Measurements from ENCODE around the gene LRP1.

LRP1 gene

GRCh38 chr12:57213763-57214397, 85.6 kb downstream of the LRP1 start:
- DNase-seq (ENCODE audit: low spot score in 2 of 2) = no peak
- H3K27me3 ChIP-seq (ENCODE audit: low read depth) = peaks cover 11% of the 10 kb centered on the region
- H3K9me3 ChIP-seq = no peaks in the 10 kb centered on the region
- H3K4me3 ChIP-seq = no peak overlapping the region
- in situ Hi-C loops (cut with MboI; ENCODE audit: low sequenced_read_pairs) = no loop called here
- peaks cover 14% of the 10 kb centered on the region for H3K4me1 ChIP-seq
- H3K36me3 ChIP-seq (replicated peaks) = peaks cover 4% of the 10 kb centered on the region; the same call in 1 of the 2 replicates

GRCh38 chr12:57214398-57214781, 86.1 kb downstream of the LRP1 start:
- Histone ChIP-seq H3K27me3 (ENCODE audit: low read depth) (peaks cover 11% of the 10 kb centered on the region), H3K4me3 (no peak overlapping the region), H3K36me3 (replicated peaks) (peaks cover 4% of the 10 kb centered on the region; the same call in 1 of the 2 replicates), H3K4me1 (peaks cover 14% of the 10 kb centered on the region), H3K9me3 (no peaks in the 10 kb centered on the region)
- in situ Hi-C loops (cut with MboI; ENCODE audit: low sequenced_read_pairs) = no loop called here
- DNase-seq (ENCODE audit: low spot score in 2 of 2) = peak; percentile 66 to 84

- Histone ChIP-seq H3K4me1 (peaks cover 14% of the 10 kb centered on the region), H3K9me3 (no peaks in the 10 kb centered on the region), H3K4me3 (no peak overlapping the region), H3K36me3 (replicated peaks) (peaks cover 4% of the 10 kb centered on the region; the same call in 1 of the 2 replicates), H3K27me3 (ENCODE audit: low read depth) (peaks cover 11% of the 10 kb centered on the region)
- in situ Hi-C loops (cut with MboI; ENCODE audit: low sequenced_read_pairs) = no loop called here
- DNase-seq (ENCODE audit: low spot score in 2 of 2) = no peak
These were observed 86.8 kb downstream of the LRP1 start for GRCh38 chr12:57215065-57215464.

- Histone ChIP-seq H3K36me3 (replicated peaks) (peaks cover 4% of the 10 kb centered on the region; the same call in 1 of the 2 replicates), H3K4me3 (no peak overlapping the region), H3K9me3 (no peaks in the 10 kb centered on the region), H3K27me3 (ENCODE audit: low read depth) (peaks cover 11% of the 10 kb centered on the region), H3K4me1 (peaks cover 14% of the 10 kb centered on the region)
- DNase-seq (ENCODE audit: low spot score in 2 of 2) = no peak
- in situ Hi-C loops (cut with MboI; ENCODE audit: low sequenced_read_pairs) = no loop called here
These were observed 87.4 kb downstream of the LRP1 start for GRCh38 chr12:57215668-57216013.

- peaks cover 14% of the 10 kb centered on the region for H3K4me1 ChIP-seq
- no peaks in the 10 kb centered on the region for H3K9me3 ChIP-seq
- in situ Hi-C loops (cut with MboI; ENCODE audit: low sequenced_read_pairs) = no loop called here
- peaks cover 4% of the 10 kb centered on the region; the same call in 1 of the 2 replicates for H3K36me3 ChIP-seq (replicated peaks)
- DNase-seq (ENCODE audit: low spot score in 2 of 2) = peak in 1 of 2 experiments; percentile 82
- H3K27me3 ChIP-seq (ENCODE audit: low read depth) = peaks cover 11% of the 10 kb centered on the region
- peak within 1 kb of the TSS; percentile 53 for H3K4me3 ChIP-seq
These were observed 88.0 kb downstream of the LRP1 start, which contains the start of gene NXPH4 for GRCh38 chr12:57216014-57216911. Gene NXPH4, plus strand, starts transcription at chr12:57216794. Its CDS starts 176 bp downstream, at chr12:57216970.

- peak overlapping the region; percentile 53 for H3K4me3 ChIP-seq
- peaks cover 4% of the 10 kb centered on the region; the same call in 1 of the 2 replicates for H3K36me3 ChIP-seq (replicated peaks)
- peaks cover 14% of the 10 kb centered on the region for H3K4me1 ChIP-seq
- DNase-seq (ENCODE audit: low spot score in 2 of 2) = peak in 1 of 2 experiments; percentile 48
- no peaks in the 10 kb centered on the region for H3K9me3 ChIP-seq
- in situ Hi-C loops (cut with MboI; ENCODE audit: low sequenced_read_pairs) = no loop called here
- H3K27me3 ChIP-seq (ENCODE audit: low read depth) = peaks cover 11% of the 10 kb centered on the region
These were observed 88.9 kb downstream of the LRP1 start for GRCh38 chr12:57216921-57217879.

GRCh38 chr12:57218030-57218853, 90.0 kb downstream of the LRP1 start:
- Histone ChIP-seq H3K27me3 (ENCODE audit: low read depth) (peaks cover 11% of the 10 kb centered on the region), H3K4me1 (peaks cover 14% of the 10 kb centered on the region), H3K36me3 (replicated peaks) (no peaks in the 10 kb centered on the region), H3K9me3 (no peaks in the 10 kb centered on the region), H3K4me3 (no peak overlapping the region)
- no peak for DNase-seq (ENCODE audit: low spot score in 2 of 2)
- in situ Hi-C loops (cut with MboI; ENCODE audit: low sequenced_read_pairs) = no loop called here

GRCh38 chr12:57219205-57219992, 91.1 kb downstream of the LRP1 start:
- DNase-seq (ENCODE audit: low spot score in 2 of 2) = no peak
- no peaks in the 10 kb centered on the region for H3K9me3 ChIP-seq
- no peak overlapping the region for H3K4me3 ChIP-seq
- H3K27me3 ChIP-seq (ENCODE audit: low read depth) = peaks cover 11% of the 10 kb centered on the region
- in situ Hi-C loops (cut with MboI; ENCODE audit: low sequenced_read_pairs) = no loop called here
- peaks cover 7% of the 10 kb centered on the region for H3K4me1 ChIP-seq
- no peaks in the 10 kb centered on the region for H3K36me3 ChIP-seq (replicated peaks)

- Histone ChIP-seq H3K36me3 (replicated peaks) (no peaks in the 10 kb centered on the region), H3K4me3 (no peak overlapping the region), H3K4me1 (peaks cover 7% of the 10 kb centered on the region), H3K9me3 (no peaks in the 10 kb centered on the region), H3K27me3 (ENCODE audit: low read depth) (peaks cover 7% of the 10 kb centered on the region)
- in situ Hi-C loops (cut with MboI; ENCODE audit: low sequenced_read_pairs) = no loop called here
- no peak for DNase-seq (ENCODE audit: low spot score in 2 of 2)
These were observed 91.9 kb downstream of the LRP1 start for GRCh38 chr12:57219993-57220754.

GRCh38 chr12:57220770-57221168, 92.5 kb downstream of the LRP1 start:
- Histone ChIP-seq H3K4me1 (peaks cover 7% of the 10 kb centered on the region), H3K9me3 (no peaks in the 10 kb centered on the region), H3K27me3 (ENCODE audit: low read depth) (peaks cover 3% of the 10 kb centered on the region), H3K36me3 (replicated peaks) (no peaks in the 10 kb centered on the region), H3K4me3 (no peak overlapping the region)
- in situ Hi-C loops (cut with MboI; ENCODE audit: low sequenced_read_pairs) = no loop called here
- no peak for DNase-seq (ENCODE audit: low spot score in 2 of 2)

- no peaks in the 10 kb centered on the region for H3K36me3 ChIP-seq (replicated peaks)
- H3K27me3 ChIP-seq (ENCODE audit: low read depth) = no peaks in the 10 kb centered on the region
- no peak for DNase-seq (ENCODE audit: low spot score in 2 of 2)
- H3K4me3 ChIP-seq = no peak overlapping the region
- H3K9me3 ChIP-seq = no peaks in the 10 kb centered on the region
- peaks cover 7% of the 10 kb centered on the region for H3K4me1 ChIP-seq
- in situ Hi-C loops (cut with MboI; ENCODE audit: low sequenced_read_pairs) = no loop called here
These were observed 93.1 kb downstream of the LRP1 start for GRCh38 chr12:57221169-57221917.

Data from HAP-1 (cell line).